H1 (cell line): ENCODE results near the gene PDSS1. TPM values are rescaled to one million over a fixed set of nuclear protein-coding genes. Genes with fewer than 3 reads are reported as not detected.

Source experiments
- polyA plus RNA-seq, 7 experiments: library from polyadenylated mRNA; depleted of rRNA in 3 of 7; stranded (reverse) in 5 of 7; unstranded in 2 of 7; fragments of >200 nt in 5 of 7; fragments of 200-250 nt in 2 of 7; gene quantifications; 1 replicate in 5 of 7; 2 replicates in 1 of 7; 4 replicates in 1 of 7; pipeline versions ENCODE4 v1.2.1 to v1.2.3, GENCODE V29; 2011 to 2013; ENCODE audit warnings: missing spikeins in 2 of 7, mixed read lengths in 2 of 7
- small RNA-seq: library from polyadenylated mRNA; stranded (forward); fragments of <200 nt; extraction: miRNeasy Mini kit (QIAGEN cat#:217004); gene quantifications from one replicate; pipeline ENCODE3, GENCODE V24; 2013; ENCODE audit not compliant: insufficient read depth
- total RNA-seq: library from RNA; stranded (reverse); fragmentation: NEBNext Ultra II Directional; extraction: Animal tissue kit (Norgen Biotek cat#: 25700); gene quantifications from 2 replicates; pipeline ENCODE4 v1.2.1, GENCODE V29; 2021

Gene PDSS1
- total and polyA plus RNA-seq, 2 of the 8 experiments (the other 6 are each of a cell fraction or from before 2014, with no cell fraction given) = 21.3 to 26.0 TPM

Small RNAs within 50 kb of the gene (small RNA-seq; reads per million reads assigned to genes)
- gene RF00191 (not detected), gene RNU6-946P (not detected)

Other genes with a start within 250 kb of the PDSS1 start
- gene ABI1, start 163.3 kb downstream of the PDSS1 start, total RNA-seq = 35.6 and 37.0 TPM in 2 replicates
- 30.0 and 35.4 TPM in 2 replicates for gene ABI1, start 163.3 kb downstream of the PDSS1 start, polyA plus RNA-seq (2011; rRNA removed)